Stimulated activated naive CD8-positive, alpha-beta T cell treated with anti-CD3 and anti-CD28 coated beads, Interleukin-15, Interleukin-2, amounts not matched to agents 100 ng/mL and 50 ng/mL, for 24 hours (primary cell): Measurements from ENCODE around the gene SERPINA9.

ENCODE experiments used
- H3K27ac Mint-ChIP-seq: one replicate; pipeline ENCODE4 v1.8.0; 2021; ENCODE audit warnings: mild to moderate bottlenecking, mixed read lengths
- H3K27me3 Mint-ChIP-seq: one replicate; pipeline ENCODE4 v1.8.0; 2021; ENCODE audit warnings: mixed read lengths
- H3K36me3 Mint-ChIP-seq: one replicate; pipeline ENCODE4 v1.8.0; 2021; ENCODE audit warnings: low read depth, mixed read lengths
- H3K4me1 Mint-ChIP-seq: one replicate; pipeline ENCODE4 v1.8.0; 2021; ENCODE audit warnings: low read depth, mixed read lengths
- H3K4me3 Mint-ChIP-seq: one replicate; pipeline ENCODE4 v1.8.0; 2021; ENCODE audit warnings: mild to moderate bottlenecking, mixed read lengths
- H3K9me3 Mint-ChIP-seq: one replicate; pipeline ENCODE4 v1.8.0; 2021; ENCODE audit warnings: mixed read lengths

Gene SERPINA9

DNA sequence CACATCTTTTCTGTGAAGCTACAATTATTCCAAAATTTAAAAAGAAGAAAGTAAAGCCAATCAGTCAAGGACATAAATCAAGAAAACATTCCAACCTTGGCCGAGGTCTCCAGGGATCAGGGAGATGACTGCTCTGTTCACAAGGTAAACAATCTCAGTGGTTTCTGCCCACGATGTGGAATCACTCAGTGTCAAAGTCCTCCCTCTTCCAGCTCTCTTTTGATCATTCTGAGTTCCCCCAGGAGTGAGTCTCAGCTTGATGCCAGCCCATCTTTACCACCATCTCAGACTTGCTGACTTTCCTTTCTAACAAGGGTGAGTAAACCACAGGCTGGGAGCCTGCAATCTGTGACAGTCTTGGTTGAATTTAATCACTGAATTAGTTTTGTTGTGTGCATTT is 4.8 kb upstream of the SERPINA9 start:
- Mint-ChIP-seq H3K36me3 (no peaks in the 10 kb centered on the region), H3K27ac (no peak overlapping the region), H3K9me3 (peaks cover 9% of the 10 kb centered on the region), H3K4me3 (no peak overlapping the region), H3K27me3 (peaks cover 5% of the 10 kb centered on the region), H3K4me1 (no peaks in the 10 kb centered on the region)

DNA sequence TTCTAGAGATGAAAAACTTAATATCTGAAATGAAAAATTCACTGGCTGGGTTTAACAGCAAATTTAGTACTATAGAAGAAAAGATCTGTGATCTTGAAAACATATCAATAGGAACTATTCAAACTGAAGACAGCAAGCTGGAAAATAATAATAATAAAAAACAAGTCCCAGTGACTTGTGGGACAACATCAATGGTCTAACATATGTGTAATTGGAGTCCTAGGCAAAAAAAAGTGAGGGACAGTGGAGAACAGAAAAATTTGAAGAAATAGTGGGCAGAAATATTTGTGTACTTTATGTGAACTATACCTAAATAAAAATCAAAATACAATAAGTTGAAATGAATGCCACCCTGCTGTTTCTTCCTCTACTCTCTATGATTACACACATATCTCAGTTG is 2.4 kb upstream of the SERPINA9 start:
- H3K4me3 Mint-ChIP-seq = no peak overlapping the region
- H3K9me3 Mint-ChIP-seq = peaks cover 9% of the 10 kb centered on the region
- no peak overlapping the region for H3K27ac Mint-ChIP-seq
- H3K36me3 Mint-ChIP-seq = no peaks in the 10 kb centered on the region
- no peaks in the 10 kb centered on the region for H3K27me3 Mint-ChIP-seq
- no peaks in the 10 kb centered on the region for H3K4me1 Mint-ChIP-seq

GRCh38 chr14:94474581-94475031 is 1.4 kb downstream of the SERPINA9 start:
- H3K9me3 Mint-ChIP-seq = peaks cover 9% of the 10 kb centered on the region
- no peaks in the 10 kb centered on the region for H3K36me3 Mint-ChIP-seq
- H3K4me3 Mint-ChIP-seq = no peak overlapping the region
- no peaks in the 10 kb centered on the region for H3K4me1 Mint-ChIP-seq
- H3K27ac Mint-ChIP-seq = no peak overlapping the region
- peaks cover 3% of the 10 kb centered on the region for H3K27me3 Mint-ChIP-seq

- no peak overlapping the region for H3K27ac Mint-ChIP-seq
- H3K36me3 Mint-ChIP-seq = no peaks in the 10 kb centered on the region
- H3K27me3 Mint-ChIP-seq = peaks cover 3% of the 10 kb centered on the region
- peaks cover 6% of the 10 kb centered on the region for H3K9me3 Mint-ChIP-seq
- no peaks in the 10 kb centered on the region for H3K4me1 Mint-ChIP-seq
- H3K4me3 Mint-ChIP-seq = no peak overlapping the region
Measured at GRCh38 chr14:94473666-94474410, 2.2 kb downstream of the SERPINA9 start.

- no peaks in the 10 kb centered on the region for H3K9me3 Mint-ChIP-seq
- H3K4me1 Mint-ChIP-seq = no peaks in the 10 kb centered on the region
- H3K4me3 Mint-ChIP-seq = no peak overlapping the region
- no peak overlapping the region for H3K27ac Mint-ChIP-seq
- peaks cover 4% of the 10 kb centered on the region for H3K27me3 Mint-ChIP-seq
- H3K36me3 Mint-ChIP-seq = no peaks in the 10 kb centered on the region
Measured at GRCh38 chr14:94472842-94473241, 3.2 kb downstream of the SERPINA9 start.

- no peak overlapping the region for H3K4me3 Mint-ChIP-seq
- H3K27ac Mint-ChIP-seq = no peak overlapping the region
- peaks cover 4% of the 10 kb centered on the region for H3K9me3 Mint-ChIP-seq
- peaks cover 12% of the 10 kb centered on the region for H3K27me3 Mint-ChIP-seq
- H3K36me3 Mint-ChIP-seq = no peaks in the 10 kb centered on the region
- H3K4me1 Mint-ChIP-seq = no peaks in the 10 kb centered on the region
Measured at GRCh38 chr14:94471045-94471444, 5.0 kb downstream of the SERPINA9 start.

DNA sequence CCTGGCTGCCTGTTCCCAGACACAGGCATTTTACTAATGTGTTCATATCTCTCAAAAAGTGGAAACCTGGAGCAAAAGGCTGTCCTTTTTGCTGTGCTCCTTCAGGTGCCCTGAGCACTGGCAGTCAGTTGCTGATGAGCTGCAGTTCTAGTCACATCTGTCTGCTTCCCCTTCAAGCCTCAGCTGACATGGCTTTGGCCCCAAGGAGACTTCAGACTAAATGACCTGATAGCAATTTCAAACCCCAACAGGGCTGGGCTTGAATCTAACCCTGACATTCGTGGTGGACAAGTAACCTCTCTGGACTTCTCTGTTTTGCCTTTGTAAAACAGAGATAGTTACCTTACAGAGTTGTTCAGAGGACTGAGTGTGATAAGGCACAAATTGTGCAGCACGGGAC is 5.7 kb downstream of the SERPINA9 start:
- no peak overlapping the region for H3K4me3 Mint-ChIP-seq
- H3K4me1 Mint-ChIP-seq = no peaks in the 10 kb centered on the region
- no peaks in the 10 kb centered on the region for H3K36me3 Mint-ChIP-seq
- H3K27ac Mint-ChIP-seq = no peak overlapping the region
- peaks cover 8% of the 10 kb centered on the region for H3K9me3 Mint-ChIP-seq
- peaks cover 14% of the 10 kb centered on the region for H3K27me3 Mint-ChIP-seq

DNA sequence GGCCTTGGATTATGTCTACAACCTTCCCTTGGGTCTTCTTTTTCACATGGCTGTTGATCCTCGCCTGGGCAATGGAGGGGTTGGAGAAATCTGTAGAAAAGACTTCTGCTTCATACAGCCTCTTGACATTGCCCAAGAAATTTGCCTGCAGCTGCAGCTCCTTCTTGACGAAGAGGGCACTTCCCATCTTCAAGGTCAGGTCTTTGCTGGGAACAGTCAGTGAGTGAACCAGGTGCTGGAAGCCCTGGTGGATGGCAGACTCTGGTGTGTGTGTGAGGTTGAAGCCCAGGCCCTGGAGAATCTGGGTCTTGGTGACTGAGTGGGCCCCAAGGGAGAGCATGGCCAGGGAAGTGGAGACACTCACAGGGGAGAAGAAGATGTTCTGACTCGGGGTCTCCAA is 6.7 kb downstream of the SERPINA9 start:
- H3K27me3 Mint-ChIP-seq = peaks cover 14% of the 10 kb centered on the region
- no peaks in the 10 kb centered on the region for H3K4me1 Mint-ChIP-seq
- H3K9me3 Mint-ChIP-seq = peaks cover 8% of the 10 kb centered on the region
- H3K4me3 Mint-ChIP-seq = no peak overlapping the region
- no peak overlapping the region for H3K27ac Mint-ChIP-seq
- H3K36me3 Mint-ChIP-seq = no peaks in the 10 kb centered on the region

DNA sequence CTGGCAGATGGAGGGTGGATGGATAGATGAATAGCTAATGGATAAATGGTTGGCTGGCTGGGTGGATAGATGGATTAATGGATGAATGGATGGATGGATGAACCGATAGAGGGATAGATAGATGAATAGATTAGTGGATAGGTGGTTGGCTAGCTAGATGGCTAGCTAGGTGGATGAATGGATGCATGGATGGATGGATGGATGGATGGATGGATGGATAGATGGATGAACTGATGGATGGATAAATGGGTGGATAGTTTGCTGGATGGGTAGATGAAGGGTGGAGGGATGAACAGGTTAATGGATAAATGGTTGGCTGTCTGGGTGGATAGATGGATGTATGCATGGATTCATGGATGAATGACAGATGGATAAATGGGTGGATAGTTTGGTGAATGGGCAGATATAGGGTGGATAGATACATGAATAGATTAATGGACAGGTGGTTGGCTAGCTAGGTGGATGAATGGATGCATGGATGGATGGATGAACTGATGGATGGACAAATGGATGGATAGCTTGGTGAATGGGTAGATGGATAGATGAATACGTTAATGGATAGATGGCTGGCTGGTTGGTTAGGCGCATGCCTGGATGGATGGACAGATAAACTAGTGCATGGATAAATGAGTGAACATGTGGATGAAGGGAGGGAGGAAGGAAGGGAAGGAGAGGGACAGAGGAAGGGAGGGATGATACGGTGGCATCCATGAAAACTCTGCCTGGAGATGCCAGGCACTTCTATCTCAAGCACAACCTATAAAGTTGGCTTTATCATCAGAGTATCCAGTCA is 8.1 kb downstream of the SERPINA9 start:
- H3K36me3 Mint-ChIP-seq = no peaks in the 10 kb centered on the region
- no peak overlapping the region for H3K4me3 Mint-ChIP-seq
- peaks cover 14% of the 10 kb centered on the region for H3K27me3 Mint-ChIP-seq
- peaks cover 12% of the 10 kb centered on the region for H3K9me3 Mint-ChIP-seq
- no peak overlapping the region for H3K27ac Mint-ChIP-seq
- H3K4me1 Mint-ChIP-seq = no peaks in the 10 kb centered on the region

GRCh38 chr14:94466706-94467370 is 9.2 kb downstream of the SERPINA9 start:
- no peaks in the 10 kb centered on the region for H3K36me3 Mint-ChIP-seq
- H3K9me3 Mint-ChIP-seq = peaks cover 12% of the 10 kb centered on the region
- H3K4me1 Mint-ChIP-seq = no peaks in the 10 kb centered on the region
- no peak overlapping the region for H3K4me3 Mint-ChIP-seq
- peaks cover 14% of the 10 kb centered on the region for H3K27me3 Mint-ChIP-seq
- no peak overlapping the region for H3K27ac Mint-ChIP-seq

- H3K27ac Mint-ChIP-seq = no peak overlapping the region
- no peaks in the 10 kb centered on the region for H3K4me1 Mint-ChIP-seq
- peaks cover 20% of the 10 kb centered on the region for H3K27me3 Mint-ChIP-seq
- peaks cover 12% of the 10 kb centered on the region for H3K9me3 Mint-ChIP-seq
- no peak overlapping the region for H3K4me3 Mint-ChIP-seq
- H3K36me3 Mint-ChIP-seq = no peaks in the 10 kb centered on the region
Measured at GRCh38 chr14:94465042-94465441, 11.0 kb downstream of the SERPINA9 start.

- no peaks in the 10 kb centered on the region for H3K4me1 Mint-ChIP-seq
- H3K4me3 Mint-ChIP-seq = no peak overlapping the region
- H3K27me3 Mint-ChIP-seq = peaks cover 20% of the 10 kb centered on the region
- peaks cover 12% of the 10 kb centered on the region for H3K9me3 Mint-ChIP-seq
- no peak overlapping the region for H3K27ac Mint-ChIP-seq
- no peaks in the 10 kb centered on the region for H3K36me3 Mint-ChIP-seq
Measured at GRCh38 chr14:94464290-94464689, 11.7 kb downstream of the SERPINA9 start.

- H3K36me3 Mint-ChIP-seq = no peaks in the 10 kb centered on the region
- H3K4me3 Mint-ChIP-seq = no peak overlapping the region
- H3K27me3 Mint-ChIP-seq = peaks cover 24% of the 10 kb centered on the region
- H3K4me1 Mint-ChIP-seq = no peaks in the 10 kb centered on the region
- peaks cover 12% of the 10 kb centered on the region for H3K9me3 Mint-ChIP-seq
- no peak overlapping the region for H3K27ac Mint-ChIP-seq
Measured at GRCh38 chr14:94462763-94463572, 13.0 kb downstream of the SERPINA9 start.

DNA sequence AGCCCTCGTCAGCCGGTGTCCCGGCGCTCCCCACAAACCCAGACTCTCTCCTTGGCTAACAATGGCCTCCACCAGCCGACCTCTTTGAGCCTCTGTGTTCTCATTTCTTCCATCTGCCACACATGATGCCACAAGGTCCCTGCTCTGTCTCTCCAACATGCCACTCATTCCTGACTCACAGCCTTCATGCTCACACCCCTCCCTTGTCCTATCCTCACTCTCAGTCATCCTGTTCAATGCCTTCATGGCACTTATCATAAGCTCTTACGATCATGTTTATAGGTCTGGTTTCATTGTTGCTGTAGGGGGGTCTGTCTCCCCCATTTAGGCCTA is 13.8 kb downstream of the SERPINA9 start:
- Mint-ChIP-seq H3K36me3 (no peaks in the 10 kb centered on the region), H3K27ac (no peak overlapping the region), H3K4me1 (no peaks in the 10 kb centered on the region), H3K4me3 (no peak overlapping the region), H3K27me3 (peaks cover 27% of the 10 kb centered on the region), H3K9me3 (peaks cover 12% of the 10 kb centered on the region)
